ENCODE data around the gene CD83.

CD83 gene

GRCh38 chr6:14107711-14108494 is 9.7 kb upstream of the CD83 start:
- TF ChIP-seq CTCF (IDR thresholded peaks at IDR 0.05; ENCODE audit: control insufficient read depth, insufficient read depth, low read depth, low read length, missing control alignments), result no peak
- DNase-seq (ENCODE audit: low read depth), result no peak
- no peak overlapping the region for H3K4me3 ChIP-seq (ENCODE audit: control insufficient read depth, low read depth, low read length)

DNA sequence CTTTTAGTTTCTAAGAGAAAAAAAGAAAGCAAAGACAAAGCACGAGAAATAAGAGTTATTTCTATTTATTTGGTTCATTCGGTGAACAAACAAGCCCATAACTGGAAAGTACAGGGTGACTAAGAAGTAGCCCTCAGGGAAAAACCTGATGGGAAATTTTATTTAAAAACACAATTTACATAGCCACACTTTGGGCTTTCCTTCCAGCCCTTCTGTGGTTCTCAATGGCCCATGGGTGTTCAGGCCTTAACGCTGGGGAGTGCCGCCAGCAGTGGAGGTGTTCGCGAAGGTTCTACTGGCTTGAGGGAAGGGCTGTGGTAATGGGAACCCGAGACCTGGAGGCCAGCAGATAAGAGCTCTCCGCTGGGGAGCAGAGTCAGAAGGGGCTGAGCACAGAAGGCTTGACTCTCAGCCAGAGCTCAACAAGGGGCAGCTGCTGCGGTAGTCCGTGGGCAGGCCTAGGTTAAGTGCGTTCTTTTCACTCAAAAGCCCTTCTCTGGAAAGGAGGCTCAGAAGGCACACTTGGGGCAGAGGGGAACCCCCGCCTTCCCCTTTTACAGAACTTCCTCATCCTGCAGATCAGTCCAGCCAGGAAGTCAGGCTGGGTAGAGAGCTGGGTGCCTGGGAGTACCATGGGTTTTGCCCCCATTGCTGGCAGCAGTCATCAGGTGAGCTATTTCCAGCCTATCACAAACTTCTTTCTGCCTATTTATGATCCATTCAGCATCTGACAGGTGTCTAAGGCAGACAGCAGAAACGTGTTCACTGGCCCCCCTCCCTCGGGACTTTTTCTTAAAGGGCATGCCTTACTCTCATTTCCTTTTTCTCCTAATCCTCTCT is 8.8 kb upstream of the CD83 start:
- TF ChIP-seq CTCF (IDR thresholded peaks at IDR 0.05; ENCODE audit: control insufficient read depth, insufficient read depth, low read depth, low read length, missing control alignments), result no peak
- DNase-seq (ENCODE audit: low read depth), result no peak

GRCh38 chr6:14109411-14109826 is 8.2 kb upstream of the CD83 start:
- H3K4me3 ChIP-seq (ENCODE audit: control insufficient read depth, low read depth, low read length), result no peak overlapping the region
- DNase-seq (ENCODE audit: low read depth), result no peak
- no peak for TF ChIP-seq CTCF (IDR thresholded peaks at IDR 0.05; ENCODE audit: control insufficient read depth, insufficient read depth, low read depth, low read length, missing control alignments)

More for the DNA sequence above, 8.8 kb upstream of the CD83 start:
- no peak overlapping the region for H3K4me3 ChIP-seq (ENCODE audit: control insufficient read depth, low read depth, low read length)

- no peak for DNase-seq (ENCODE audit: low read depth)
- no peak for TF ChIP-seq CTCF (IDR thresholded peaks at IDR 0.05; ENCODE audit: control insufficient read depth, insufficient read depth, low read depth, low read length, missing control alignments)
- no peak overlapping the region for H3K4me3 ChIP-seq (ENCODE audit: control insufficient read depth, low read depth, low read length)
Observed at GRCh38 chr6:14110001-14110818, 7.4 kb upstream of the CD83 start.

DNA sequence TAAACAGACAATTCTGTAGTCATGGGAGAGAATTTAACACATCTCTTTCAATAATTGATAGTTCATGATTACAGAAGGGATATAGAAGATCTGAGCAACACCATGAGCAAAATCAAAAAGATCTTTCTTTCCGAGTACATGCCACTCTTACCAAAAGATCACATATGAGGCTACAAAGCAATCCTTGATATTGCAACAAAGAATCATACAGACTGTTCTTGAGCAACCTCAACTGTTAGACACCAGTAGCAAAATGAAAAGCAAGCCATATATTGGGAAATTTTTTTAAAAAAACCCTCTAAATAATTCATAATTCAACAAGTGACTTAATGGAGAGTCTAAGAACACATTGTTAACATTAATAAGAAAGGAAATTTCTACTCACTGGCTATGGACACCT is 3.6 kb upstream of the CD83 start:
- DNase-seq (ENCODE audit: low read depth), result no peak
- TF ChIP-seq CTCF (IDR thresholded peaks at IDR 0.05; ENCODE audit: control insufficient read depth, insufficient read depth, low read depth, low read length, missing control alignments), result no peak
- no peak overlapping the region for H3K4me3 ChIP-seq (ENCODE audit: control insufficient read depth, low read depth, low read length)

DNA sequence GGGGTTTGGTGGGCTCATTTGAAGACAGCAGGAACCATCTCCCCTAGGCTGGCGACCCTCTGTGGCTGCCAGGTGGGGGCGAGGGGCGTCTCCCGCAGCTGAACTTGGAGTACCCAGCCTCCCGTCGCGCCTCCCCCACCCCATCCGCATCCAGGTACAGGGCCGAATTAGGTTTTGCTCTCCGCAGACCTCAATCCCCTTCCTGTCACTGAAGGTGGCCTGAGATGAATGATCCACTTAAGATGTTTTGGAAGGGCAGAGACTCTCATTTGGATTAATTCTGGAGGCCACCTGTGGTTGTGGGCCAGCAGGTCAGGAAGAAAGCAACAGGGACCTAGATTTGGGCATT is 493 bp downstream of the CD83 start:
- TF ChIP-seq CTCF (IDR thresholded peaks at IDR 0.05; ENCODE audit: control insufficient read depth, insufficient read depth, low read depth, low read length, missing control alignments), result no peak
- H3K4me3 ChIP-seq (ENCODE audit: control insufficient read depth, low read depth, low read length), result peak overlapping the region; percentile 51
- DNase-seq (ENCODE audit: low read depth), result no peak

Data from AG09309 (cell line).